DOHH2 (cell line): ENCODE data around the gene SUPT20H.

Source experiments
- H3F3A ChIP-seq: fragments of 200-600 bp; sonication (generic), shearing (Covaris generic); 2 replicates; pipeline ENCODE4 v1.6.0; 2016; ENCODE audit warnings: antibody characterized with exemption, mild to moderate bottlenecking; ENCODE audit not compliant: control insufficient read depth, insufficient read depth
- H3K27ac ChIP-seq: fragments of 200-600 bp; sonication (generic); 2 replicates; pipeline ENCODE4 v1.5.1; 2014; ENCODE audit warnings: low read depth, mild to moderate bottlenecking, low read length, moderate library complexity
- H3K27me3 ChIP-seq: fragments of 200-600 bp; sonication (generic); 2 replicates; pipeline ENCODE4 v1.6.1; 2014; ENCODE audit warnings: mild to moderate bottlenecking, low read length, mixed read lengths; ENCODE audit not compliant: control insufficient read depth
- H3K36me3 ChIP-seq: fragments of 200-600 bp; sonication (generic); 2 replicates; pipeline ENCODE4 v1.6.1; 2014; ENCODE audit warnings: mild to moderate bottlenecking, low read length, moderate library complexity, mixed read lengths; ENCODE audit not compliant: control insufficient read depth
- H3K4me1 ChIP-seq: fragments of 200-600 bp; sonication (generic); 2 replicates; pipeline ENCODE4 v1.6.1; 2014; ENCODE audit warnings: mild to moderate bottlenecking, low read length, mixed read lengths; ENCODE audit not compliant: control insufficient read depth
- H3K4me2 ChIP-seq: fragments of 200-600 bp; sonication (generic); 2 replicates; pipeline ENCODE4 v1.6.0; 2014; ENCODE audit warnings: mild to moderate bottlenecking, low read length, moderate library complexity
- H3K4me3 ChIP-seq: fragments of 200-600 bp; sonication (generic); 2 replicates; pipeline ENCODE4 v1.5.1; 2014; ENCODE audit warnings: mild to moderate bottlenecking, low read length, mixed read lengths
- H3K79me2 ChIP-seq: fragments of 200-600 bp; sonication (generic); 2 replicates; pipeline ENCODE4 v1.6.1; 2014; ENCODE audit warnings: mild to moderate bottlenecking, low read length, mixed read lengths; ENCODE audit not compliant: control insufficient read depth
- H3K9me2 ChIP-seq: fragments of 200-600 bp; sonication (generic); replicated peaks from 2 replicates; pipeline ENCODE4 v1.6.1; 2014; ENCODE audit warnings: mild to moderate bottlenecking, low read length, mixed read lengths; ENCODE audit not compliant: control insufficient read depth
- H3K9me3 ChIP-seq: fragments of 200-600 bp; sonication (generic); 2 replicates; pipeline ENCODE4 v1.6.1; 2014; ENCODE audit warnings: antibody characterized with exemption, low read length, mixed read lengths; ENCODE audit not compliant: control insufficient read depth, insufficient read depth
- H4K20me1 ChIP-seq: fragments of 200-600 bp; sonication (generic); 2 replicates; pipeline ENCODE4 v1.6.0; 2014; ENCODE audit warnings: low read depth, mild to moderate bottlenecking, antibody characterized with exemption, low read length, moderate library complexity; ENCODE audit not compliant: control insufficient read depth, insufficient read depth
- CTCF ChIP-seq: fragments of 200-600 bp; sonication (generic); IDR thresholded peaks from one replicate; pipeline ENCODE4 v1.5.1; 2014; ENCODE audit warnings: antibody characterized with exemption, mild to moderate bottlenecking, low read depth, low read length; ENCODE audit not compliant: poor library complexity, severe bottlenecking
- EZH2phosphoT487 ChIP-seq: fragments of 200-600 bp; sonication (generic); IDR thresholded peaks from 2 replicates; pipeline ENCODE4 v1.6.1; 2017; ENCODE audit warnings: borderline replicate concordance, mild to moderate bottlenecking, antibody characterized with exemption, low read length, moderate library complexity, mixed read lengths

SUPT20H gene

GRCh38 chr13:37009692-37010091 is 49.8 kb downstream of the SUPT20H start:
- Histone ChIP-seq H3K4me1 (0 out of 2 replicates have a peak, but pooled peaks cover 4% of the 10 kb centered on the region), H3K27me3 (no peaks in the 10 kb centered on the region), H3K27ac (no peak overlapping the region), H4K20me1 (no peaks in the 10 kb centered on the region), H3K9me3 (no peaks in the 10 kb centered on the region), H3K79me2 (peaks cover 16% of the 10 kb centered on the region), H3K4me2 (no peak overlapping the region), H3F3A (peaks cover 30% of the 10 kb centered on the region), H3K4me3 (no peak overlapping the region), H3K36me3 (peaks cover 98% of the 10 kb centered on the region), H3K9me2 (no peaks in the 10 kb centered on the region)
- TF ChIP-seq CTCF (no peak), EZH2phosphoT487 (no peak)

- Histone ChIP-seq H3K9me3 (no peaks in the 10 kb centered on the region), H4K20me1 (peaks cover 6% of the 10 kb centered on the region), H3K4me3 (peak overlapping the region; percentile 89), H3K79me2 (peaks cover 76% of the 10 kb centered on the region), H3F3A (peaks cover 14% of the 10 kb centered on the region), H3K4me1 (peaks cover 20% of the 10 kb centered on the region), H3K36me3 (peaks cover 69% of the 10 kb centered on the region), H3K9me2 (no peaks in the 10 kb centered on the region), H3K27me3 (no peaks in the 10 kb centered on the region), H3K4me2 (peak overlapping the region; percentile 88), H3K27ac (peak overlapping the region; percentile 93)
- TF ChIP-seq CTCF, result no peak
- TF ChIP-seq EZH2phosphoT487, result no peak
Observed at GRCh38 chr13:37001921-37002250, 57.6 kb downstream of the SUPT20H start.

GRCh38 chr13:36999054-36999714 is 60.3 kb downstream of the SUPT20H start, which contains the start of gene ALG5:
TSS of gene ALG5 (minus strand) at chr13:36999340. CDS start at chr13:36999300, 40 bp downstream.
- H3K4me2 ChIP-seq, result peak within 1 kb of the TSS; percentile 88
- peaks cover 84% of the 10 kb centered on the region for H3K79me2 ChIP-seq
- peaks cover 23% of the 10 kb centered on the region for H3K4me1 ChIP-seq
- H3K27me3 ChIP-seq, result no peaks in the 10 kb centered on the region
- TF ChIP-seq CTCF, result peak; percentile 90
- TF ChIP-seq EZH2phosphoT487, result no peak
- H3K4me3 ChIP-seq, result peak within 1 kb of the TSS; percentile 89
- H3K27ac ChIP-seq, result peak within 1 kb of the TSS; percentile 93
- H3K36me3 ChIP-seq, result peaks cover 69% of the 10 kb centered on the region
- H3F3A ChIP-seq, result peaks cover 14% of the 10 kb centered on the region
- H3K9me2 ChIP-seq, result no peaks in the 10 kb centered on the region
- peaks cover 10% of the 10 kb centered on the region for H4K20me1 ChIP-seq
- H3K9me3 ChIP-seq, result no peaks in the 10 kb centered on the region
